ENCODE results near the gene ZNF554. TPM values are rescaled to one million over a fixed set of nuclear protein-coding genes. Genes with fewer than 3 reads are reported as not detected.
"Not testable (repeated sequence)": the region's sequence is repeated elsewhere in the genome, so short reads cannot be mapped to it uniquely, and the experiment has no call there.

Gene ZNF554
- total RNA-seq, 1 experiment from 2014 or later, result 1.7 TPM

DNA sequence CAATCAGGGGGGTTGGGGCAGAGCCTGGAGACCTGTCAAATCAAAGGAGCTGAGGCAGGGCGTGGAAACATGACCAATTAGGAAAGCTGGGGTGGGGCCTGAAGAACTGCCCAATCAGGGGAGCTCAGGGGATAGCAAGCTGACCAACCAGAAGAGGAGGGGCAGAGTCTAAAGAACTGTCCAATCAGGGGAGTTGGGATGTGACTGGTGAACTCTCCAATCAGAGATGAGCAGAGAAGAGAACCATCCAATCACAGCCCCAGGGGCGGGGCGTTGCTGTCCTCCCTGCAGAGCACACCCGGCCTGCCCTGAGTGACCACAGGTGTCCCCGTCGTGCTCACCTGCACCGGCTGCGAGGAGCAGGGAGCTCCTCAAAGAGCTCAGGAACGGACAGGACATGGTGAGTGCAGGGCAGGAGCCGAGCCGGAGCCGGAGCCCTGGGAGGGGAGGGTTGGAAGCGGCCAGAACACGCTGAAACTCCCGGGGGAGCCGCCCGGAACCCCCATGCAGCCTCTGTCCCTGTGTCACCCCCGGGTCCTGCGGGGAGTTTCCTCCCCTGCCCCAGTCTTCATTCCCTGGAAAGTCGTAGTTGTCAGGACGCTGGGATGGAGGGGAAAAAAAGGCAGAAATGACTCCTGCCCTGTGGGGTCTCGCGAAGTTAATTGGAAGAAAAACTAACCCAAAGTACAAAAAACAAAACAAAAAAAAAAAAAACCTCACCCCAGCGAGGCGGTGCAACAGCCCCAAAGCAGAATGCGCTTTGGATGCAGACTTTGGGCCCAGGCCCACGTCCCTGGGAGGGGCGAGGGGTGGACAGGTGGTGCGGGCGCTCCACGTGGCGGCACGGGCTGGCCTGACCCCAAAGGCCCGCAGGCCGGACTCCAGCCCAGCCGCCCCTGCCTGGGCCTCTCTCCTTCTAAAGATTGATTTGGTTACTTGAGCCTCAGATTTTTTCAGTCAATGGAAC, 47.6 kb downstream of the ZNF554 start, which contains the start of gene ZNF556:
ZNF556 (plus strand) TSS at position 311 of the 967 bp plus-strand sequence; CDS start at position 398, 87 bp downstream.
- Histone ChIP-seq H3K4me1 (replicated peaks) (no peaks in the 10 kb centered on the region), H3K4me3 (peak within 1 kb of the TSS; percentile 35), H3K9me3 (replicated peaks) (0 out of 2 replicates have a peak, but pooled peaks cover 7% of the 10 kb centered on the region), H3K27ac (no peak within 1 kb of the TSS), H3K36me3 (no peaks in the 10 kb centered on the region), H3K27me3 (replicated peaks) (no peaks in the 10 kb centered on the region)
- DNase-seq (ENCODE audit: low read depth in 1 of 2, low spot score in 2 of 2), result peak; percentile 49 to 53

GRCh38 chr19:2869618-2870017, 50.0 kb downstream of the ZNF554 start:
- H3K4me1 ChIP-seq (replicated peaks), result no peaks in the 10 kb centered on the region
- H3K27ac ChIP-seq, result no peak overlapping the region
- DNase-seq (ENCODE audit: low read depth in 1 of 2, low spot score in 2 of 2), result no peak
- no peaks in the 10 kb centered on the region for H3K27me3 ChIP-seq (replicated peaks)
- H3K36me3 ChIP-seq, result no peaks in the 10 kb centered on the region
- no peak overlapping the region for H3K4me3 ChIP-seq
- H3K9me3 ChIP-seq (replicated peaks), result peaks cover 7% of the 10 kb centered on the region; the same call in 1 of the 2 replicates

- not testable (repeated sequence) for H3K9me3 ChIP-seq (replicated peaks); H3K4me3 ChIP-seq; H3K4me1 ChIP-seq (replicated peaks); H3K27me3 ChIP-seq (replicated peaks); H3K27ac ChIP-seq; H3K36me3 ChIP-seq; DNase-seq (ENCODE audit: low read depth in 1 of 2, low spot score in 2 of 2)
Measured at GRCh38 chr19:2872175-2872574, 52.5 kb downstream of the ZNF554 start.

DNA sequence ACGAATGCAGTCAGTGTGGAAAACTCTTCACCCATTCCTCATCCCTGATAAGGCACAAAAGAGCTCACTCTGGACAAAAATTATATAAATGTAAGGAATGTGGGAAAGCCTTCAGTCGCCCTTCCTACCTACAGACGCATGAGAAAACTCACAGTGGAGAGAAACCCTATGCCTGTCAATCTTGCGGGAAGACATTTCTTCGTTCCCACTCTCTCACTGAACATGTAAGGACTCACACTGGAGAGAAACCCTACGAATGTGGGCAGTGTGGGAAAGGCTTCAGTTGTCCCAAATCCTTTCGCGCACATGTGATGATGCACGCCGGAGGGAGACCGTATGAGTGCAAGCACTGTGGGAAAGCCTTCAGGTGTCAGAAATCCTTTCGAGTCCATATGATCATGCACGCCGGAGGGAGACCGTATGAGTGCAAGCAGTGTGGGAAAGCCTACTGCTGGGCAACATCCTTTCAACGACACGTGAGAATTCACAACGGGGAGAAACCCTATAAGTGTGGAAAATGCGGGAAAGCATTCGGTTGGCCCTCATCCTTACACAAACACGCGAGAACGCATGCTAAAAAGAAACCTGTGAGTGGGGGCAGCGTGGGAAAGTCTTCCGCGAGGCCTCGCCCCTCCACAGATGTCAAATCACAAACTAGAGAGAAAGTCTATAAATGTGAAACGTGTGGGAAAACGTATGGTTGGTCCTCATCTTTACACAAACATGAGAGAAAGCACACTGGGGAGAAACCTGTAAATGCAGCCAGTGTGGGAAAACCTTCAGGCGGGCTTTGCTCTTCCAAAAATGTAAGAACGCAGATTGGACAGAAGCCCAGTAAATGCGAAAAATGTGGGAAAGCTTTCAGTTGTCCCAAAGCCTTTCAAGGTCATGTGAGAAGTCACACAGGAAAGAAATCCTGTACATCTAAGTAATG, 58.0 kb downstream of the ZNF554 start:
- no peak overlapping the region for H3K27ac ChIP-seq
- H3K9me3 ChIP-seq (replicated peaks), result peaks cover 22% of the 10 kb centered on the region
- no peaks in the 10 kb centered on the region for H3K36me3 ChIP-seq
- no peaks in the 10 kb centered on the region for H3K27me3 ChIP-seq (replicated peaks)
- no peaks in the 10 kb centered on the region for H3K4me1 ChIP-seq (replicated peaks)
- H3K4me3 ChIP-seq, result no peak overlapping the region
- DNase-seq (ENCODE audit: low read depth in 1 of 2, low spot score in 2 of 2), result no peak

- no peak for DNase-seq (ENCODE audit: low read depth in 1 of 2, low spot score in 2 of 2)
- Histone ChIP-seq H3K27me3 (replicated peaks) (no peaks in the 10 kb centered on the region), H3K9me3 (replicated peaks) (peaks cover 8% of the 10 kb centered on the region), H3K4me1 (replicated peaks) (no peaks in the 10 kb centered on the region), H3K4me3 (no peak overlapping the region), H3K27ac (no peak overlapping the region), H3K36me3 (no peaks in the 10 kb centered on the region)
Measured at GRCh38 chr19:2883686-2884439, 64.2 kb downstream of the ZNF554 start.

DNA sequence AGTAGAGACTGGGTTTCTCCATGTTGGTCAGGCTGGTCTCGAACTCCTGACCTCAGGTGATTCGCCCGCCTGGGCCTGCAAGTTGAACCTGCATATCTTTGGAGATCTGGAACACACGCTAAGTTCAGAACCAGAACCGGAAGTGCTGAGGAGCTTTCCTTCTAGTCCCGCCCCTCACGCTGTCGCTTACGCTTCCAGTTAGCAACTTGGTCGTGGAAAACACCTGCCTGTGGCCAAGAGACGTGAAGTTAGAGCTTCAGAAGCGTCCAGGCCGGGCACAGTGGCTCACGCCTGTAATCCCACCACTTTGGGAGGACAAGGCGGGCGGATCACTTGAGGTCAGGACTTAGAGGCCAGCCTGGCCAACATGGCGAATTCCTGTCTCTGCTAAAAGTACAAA, 66.1 kb downstream of the ZNF554 start:
- Histone ChIP-seq H3K4me3 (no peak overlapping the region), H3K36me3 (no peaks in the 10 kb centered on the region), H3K27me3 (replicated peaks) (no peaks in the 10 kb centered on the region), H3K27ac (no peak overlapping the region), H3K4me1 (replicated peaks) (no peaks in the 10 kb centered on the region), H3K9me3 (replicated peaks) (no peaks in the 10 kb centered on the region; the same call in 1 of the 2 replicates)
- no peak for DNase-seq (ENCODE audit: low read depth in 1 of 2, low spot score in 2 of 2)

Other genes with a start within 250 kb of the ZNF554 start
- 0.03 TPM in 1 of 2 replicates, not detected in the other for gene GNG7, start 117.2 kb upstream of the ZNF554 start, total RNA-seq (2014; rRNA removed; shearing (Covaris generic))
- not detected in 2 replicates for gene DIRAS1, start 98.5 kb upstream of the ZNF554 start, total RNA-seq (2014; rRNA removed; shearing (Covaris generic))
- 67.6 and 74.4 TPM in 2 replicates for gene SLC39A3, start 79.9 kb upstream of the ZNF554 start, total RNA-seq (2014; rRNA removed; shearing (Covaris generic))
- 56.5 and 67.0 TPM in 2 replicates for gene SGTA, start 36.6 kb upstream of the ZNF554 start, total RNA-seq (2014; rRNA removed; shearing (Covaris generic))
- 146 and 185 TPM in 2 replicates for gene THOP1, start 34.4 kb upstream of the ZNF554 start, total RNA-seq (2014; rRNA removed; shearing (Covaris generic))
- 2.9 and 5.2 TPM in 2 replicates for gene ZNF555, start 21.6 kb downstream of the ZNF554 start, total RNA-seq (2014; rRNA removed; shearing (Covaris generic))
- gene ZNF556, start 47.5 kb downstream of the ZNF554 start, total RNA-seq (2014; rRNA removed; shearing (Covaris generic)), result 0.08 and 0.09 TPM in 2 replicates
- 3.3 and 4.3 TPM in 2 replicates for gene ZNF57, start 81.1 kb downstream of the ZNF554 start, total RNA-seq (2014; rRNA removed; shearing (Covaris generic))
- gene ZNF77, start 125.1 kb downstream of the ZNF554 start, total RNA-seq (2014; rRNA removed; shearing (Covaris generic)), result 4.5 and 5.6 TPM in 2 replicates
- 2.0 and 7.2 TPM in 2 replicates for gene TLE6, start 157.7 kb downstream of the ZNF554 start, total RNA-seq (2014; rRNA removed; shearing (Covaris generic))
- gene TLE2, start 209.4 kb downstream of the ZNF554 start, total RNA-seq (2014; rRNA removed; shearing (Covaris generic)), result 19.2 and 19.9 TPM in 2 replicates
- 530 and 694 TPM in 2 replicates for gene TLE5, start 242.6 kb downstream of the ZNF554 start, total RNA-seq (2014; rRNA removed; shearing (Covaris generic))

Data from SJSA1 (cell line).